DOHH2 (cell line): ENCODE data around the gene TNFSF4.

ENCODE experiments used
- H3F3A ChIP-seq: fragments of 200-600 bp; sonication (generic), shearing (Covaris generic); 2 replicates; pipeline ENCODE4 v1.6.0; 2016; ENCODE audit warnings: antibody characterized with exemption, mild to moderate bottlenecking; ENCODE audit not compliant: control insufficient read depth, insufficient read depth
- H3K27ac ChIP-seq: fragments of 200-600 bp; sonication (generic); 2 replicates; pipeline ENCODE4 v1.5.1; 2014; ENCODE audit warnings: low read depth, mild to moderate bottlenecking, low read length, moderate library complexity
- H3K27me3 ChIP-seq: fragments of 200-600 bp; sonication (generic); 2 replicates; pipeline ENCODE4 v1.6.1; 2014; ENCODE audit warnings: mild to moderate bottlenecking, low read length, mixed read lengths; ENCODE audit not compliant: control insufficient read depth
- H3K36me3 ChIP-seq: fragments of 200-600 bp; sonication (generic); 2 replicates; pipeline ENCODE4 v1.6.1; 2014; ENCODE audit warnings: mild to moderate bottlenecking, low read length, moderate library complexity, mixed read lengths; ENCODE audit not compliant: control insufficient read depth
- H3K4me1 ChIP-seq: fragments of 200-600 bp; sonication (generic); 2 replicates; pipeline ENCODE4 v1.6.1; 2014; ENCODE audit warnings: mild to moderate bottlenecking, low read length, mixed read lengths; ENCODE audit not compliant: control insufficient read depth
- H3K4me2 ChIP-seq: fragments of 200-600 bp; sonication (generic); 2 replicates; pipeline ENCODE4 v1.6.0; 2014; ENCODE audit warnings: mild to moderate bottlenecking, low read length, moderate library complexity
- H3K4me3 ChIP-seq: fragments of 200-600 bp; sonication (generic); 2 replicates; pipeline ENCODE4 v1.5.1; 2014; ENCODE audit warnings: mild to moderate bottlenecking, low read length, mixed read lengths
- H3K79me2 ChIP-seq: fragments of 200-600 bp; sonication (generic); 2 replicates; pipeline ENCODE4 v1.6.1; 2014; ENCODE audit warnings: mild to moderate bottlenecking, low read length, mixed read lengths; ENCODE audit not compliant: control insufficient read depth
- H3K9me2 ChIP-seq: fragments of 200-600 bp; sonication (generic); replicated peaks from 2 replicates; pipeline ENCODE4 v1.6.1; 2014; ENCODE audit warnings: mild to moderate bottlenecking, low read length, mixed read lengths; ENCODE audit not compliant: control insufficient read depth
- H3K9me3 ChIP-seq: fragments of 200-600 bp; sonication (generic); 2 replicates; pipeline ENCODE4 v1.6.1; 2014; ENCODE audit warnings: antibody characterized with exemption, low read length, mixed read lengths; ENCODE audit not compliant: control insufficient read depth, insufficient read depth
- H4K20me1 ChIP-seq: fragments of 200-600 bp; sonication (generic); 2 replicates; pipeline ENCODE4 v1.6.0; 2014; ENCODE audit warnings: low read depth, mild to moderate bottlenecking, antibody characterized with exemption, low read length, moderate library complexity; ENCODE audit not compliant: control insufficient read depth, insufficient read depth
- EZH2phosphoT487 ChIP-seq: fragments of 200-600 bp; sonication (generic); IDR thresholded peaks from 2 replicates; pipeline ENCODE4 v1.6.1; 2017; ENCODE audit warnings: borderline replicate concordance, mild to moderate bottlenecking, antibody characterized with exemption, low read length, moderate library complexity, mixed read lengths
- TF ChIP-seq, protein P1 (sequence below): fragments of 200-600 bp; sonication (generic); IDR thresholded peaks from one replicate; pipeline ENCODE4 v1.5.1; 2014; ENCODE audit warnings: antibody characterized with exemption, mild to moderate bottlenecking, low read depth, low read length; ENCODE audit not compliant: poor library complexity, severe bottlenecking

Gene TNFSF4

DNA sequence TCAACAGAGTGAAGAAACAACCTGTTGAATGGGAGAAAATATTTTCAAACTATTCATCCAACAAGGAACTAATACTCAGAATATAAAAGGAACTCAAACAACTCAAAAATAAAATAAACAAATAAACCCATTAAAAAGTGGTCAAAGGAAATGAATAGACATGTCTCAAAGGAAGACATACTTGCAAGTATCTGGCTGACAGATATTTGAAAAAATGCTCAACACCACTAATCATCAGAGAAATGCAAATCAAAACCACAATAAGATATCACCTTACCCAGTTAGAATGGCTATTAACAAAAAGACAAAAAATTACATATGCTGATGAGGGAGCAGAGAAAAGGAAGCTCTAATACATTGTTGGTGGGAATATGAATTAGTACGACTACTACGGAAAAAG, 38.2 kb downstream of the TNFSF4 start:
- Histone ChIP-seq H3K27me3 (no peaks in the 10 kb centered on the region), H3K36me3 (no peaks in the 10 kb centered on the region), H3K4me1 (no peaks in the 10 kb centered on the region), H3K4me2 (no peak overlapping the region), H3K27ac (no peak overlapping the region), H3K4me3 (no peak overlapping the region), H3F3A (no peaks in the 10 kb centered on the region), H4K20me1 (no peaks in the 10 kb centered on the region), H3K9me2 (no peaks in the 10 kb centered on the region), H3K9me3 (peaks cover 15% of the 10 kb centered on the region; the same call in 1 of the 2 replicates), H3K79me2 (no peaks in the 10 kb centered on the region)
- TF ChIP-seq EZH2phosphoT487 = no peak
- TF ChIP-seq, protein P1, sequence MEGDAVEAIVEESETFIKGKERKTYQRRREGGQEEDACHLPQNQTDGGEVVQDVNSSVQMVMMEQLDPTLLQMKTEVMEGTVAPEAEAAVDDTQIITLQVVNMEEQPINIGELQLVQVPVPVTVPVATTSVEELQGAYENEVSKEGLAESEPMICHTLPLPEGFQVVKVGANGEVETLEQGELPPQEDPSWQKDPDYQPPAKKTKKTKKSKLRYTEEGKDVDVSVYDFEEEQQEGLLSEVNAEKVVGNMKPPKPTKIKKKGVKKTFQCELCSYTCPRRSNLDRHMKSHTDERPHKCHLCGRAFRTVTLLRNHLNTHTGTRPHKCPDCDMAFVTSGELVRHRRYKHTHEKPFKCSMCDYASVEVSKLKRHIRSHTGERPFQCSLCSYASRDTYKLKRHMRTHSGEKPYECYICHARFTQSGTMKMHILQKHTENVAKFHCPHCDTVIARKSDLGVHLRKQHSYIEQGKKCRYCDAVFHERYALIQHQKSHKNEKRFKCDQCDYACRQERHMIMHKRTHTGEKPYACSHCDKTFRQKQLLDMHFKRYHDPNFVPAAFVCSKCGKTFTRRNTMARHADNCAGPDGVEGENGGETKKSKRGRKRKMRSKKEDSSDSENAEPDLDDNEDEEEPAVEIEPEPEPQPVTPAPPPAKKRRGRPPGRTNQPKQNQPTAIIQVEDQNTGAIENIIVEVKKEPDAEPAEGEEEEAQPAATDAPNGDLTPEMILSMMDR = no peak

DNA sequence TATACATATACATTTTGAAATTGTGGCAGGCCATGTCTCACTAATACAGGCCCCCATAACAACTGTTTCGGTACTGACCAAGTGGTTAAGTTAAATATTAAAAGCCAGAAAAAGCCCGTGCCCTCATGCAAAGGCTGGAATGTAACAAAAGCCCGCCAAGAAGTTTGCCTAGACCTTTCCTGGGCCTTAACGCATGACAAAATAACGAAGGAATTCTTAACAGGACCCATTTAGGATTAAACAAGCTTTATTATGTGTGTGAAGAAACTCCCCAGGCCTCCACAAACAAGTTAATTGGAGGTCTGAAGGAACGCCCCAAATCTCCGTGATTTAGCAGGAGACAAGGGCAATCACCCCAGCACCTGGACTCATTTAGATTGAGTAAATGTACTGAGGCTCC, 42.4 kb downstream of the TNFSF4 start:
- Histone ChIP-seq H3K9me2 (no peaks in the 10 kb centered on the region), H3K27ac (no peak overlapping the region), H4K20me1 (no peaks in the 10 kb centered on the region), H3K27me3 (no peaks in the 10 kb centered on the region), H3K4me1 (no peaks in the 10 kb centered on the region), H3K79me2 (no peaks in the 10 kb centered on the region), H3K4me3 (no peak overlapping the region), H3K9me3 (no peaks in the 10 kb centered on the region), H3F3A (no peaks in the 10 kb centered on the region), H3K36me3 (no peaks in the 10 kb centered on the region), H3K4me2 (no peak overlapping the region)
- TF ChIP-seq, protein P1 = no peak
- TF ChIP-seq EZH2phosphoT487 = no peak

- Histone ChIP-seq H3K27me3 (no peaks in the 10 kb centered on the region), H3K79me2 (no peaks in the 10 kb centered on the region), H3K4me2 (no peak overlapping the region), H3K9me2 (no peaks in the 10 kb centered on the region), H3K4me3 (no peak overlapping the region), H3K9me3 (no peaks in the 10 kb centered on the region), H3K4me1 (no peaks in the 10 kb centered on the region), H3K36me3 (no peaks in the 10 kb centered on the region), H3K27ac (no peak overlapping the region), H4K20me1 (no peaks in the 10 kb centered on the region), H3F3A (no peaks in the 10 kb centered on the region)
- TF ChIP-seq EZH2phosphoT487 = no peak
- TF ChIP-seq, protein P1 = no peak
Measured at GRCh38 chr1:173164178-173164577, 43.0 kb downstream of the TNFSF4 start.

DNA sequence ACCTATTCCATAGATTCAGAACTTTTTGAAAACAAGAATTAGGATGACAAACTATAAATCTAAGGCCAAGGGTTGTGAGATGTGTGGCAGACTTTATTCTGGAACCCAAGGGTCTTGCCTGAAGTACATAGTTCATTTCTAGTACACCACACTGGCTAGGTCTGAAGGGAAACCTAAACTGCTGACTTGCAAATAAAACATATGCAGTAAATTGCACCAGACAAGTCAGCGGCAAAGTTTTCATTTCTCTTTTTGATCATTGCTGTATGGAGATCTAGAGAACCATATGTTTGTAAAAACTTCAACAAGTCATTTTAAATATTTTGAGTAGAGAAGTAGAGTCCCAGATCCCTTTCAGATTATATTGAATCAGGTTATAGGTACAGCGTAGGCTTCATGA, 43.9 kb downstream of the TNFSF4 start:
- no peaks in the 10 kb centered on the region for H3K9me2 ChIP-seq
- H3K27me3 ChIP-seq = no peaks in the 10 kb centered on the region
- H3K79me2 ChIP-seq = no peaks in the 10 kb centered on the region
- no peak overlapping the region for H3K4me3 ChIP-seq
- no peaks in the 10 kb centered on the region for H3K9me3 ChIP-seq
- TF ChIP-seq EZH2phosphoT487 = no peak
- TF ChIP-seq, protein P1 = no peak
- no peaks in the 10 kb centered on the region for H4K20me1 ChIP-seq
- no peaks in the 10 kb centered on the region for H3K4me1 ChIP-seq
- no peak overlapping the region for H3K27ac ChIP-seq
- no peak overlapping the region for H3K4me2 ChIP-seq
- H3K36me3 ChIP-seq = no peaks in the 10 kb centered on the region
- no peaks in the 10 kb centered on the region for H3F3A ChIP-seq
